H1 (cell line): ENCODE results near the gene ACSM3. TPM values are rescaled to one million over a fixed set of nuclear protein-coding genes. Genes with fewer than 3 reads are reported as not detected.

Experiments
- CTCF ChIA-PET: fragments of 300-600 bp; sonication (Branson Sonifier 250); formaldehyde crosslinking; loops from one replicate; lab custom pipeline; 2021; ENCODE audit not compliant: partially characterized antibody; lab: Charles Lee
- POLR2A ChIA-PET: fragments of 300-600 bp; sonication (Branson Sonifier 250); formaldehyde crosslinking; loops from one replicate; lab custom pipeline; 2021; ENCODE audit warnings: inconsistent platforms; ENCODE audit not compliant: partially characterized antibody; lab: Charles Lee
- DNase-seq, 2 experiments: peaks; one replicate each; pipeline versions ENCODE4 v3.0.0 to v3.0.0-alpha.2; 2010 to 2022; ENCODE audit warnings: low spot score in 2 of 2, low read depth in 1 of 2, mixed read lengths in 1 of 2
- FAIRE-seq: peaks from 2 replicates; lab custom pipeline; 2011; peaks lifted over from hg19 to GRCh38; lab: Jason Lieb, UNC
- H2AFZ ChIP-seq: 2 replicates; pipeline ENCODE4 v1.8.1; 2012; ENCODE audit warnings: low read length, inconsistent platforms
- H2AK5ac ChIP-seq: 2 replicates; pipeline ENCODE4 v1.6.1; 2013; ENCODE audit warnings: low read depth, low read length
- H2BK120ac ChIP-seq: replicated peaks from 2 replicates; pipeline ENCODE3; 2013; ENCODE audit warnings: low read depth, low read length, inconsistent platforms
- H2BK12ac ChIP-seq: 2 replicates; pipeline ENCODE4 v1.6.1; 2013; ENCODE audit warnings: low read depth, low read length
- H2BK15ac ChIP-seq: 2 replicates; pipeline ENCODE4 v1.6.1; 2013; ENCODE audit warnings: low read length
- H2BK20ac ChIP-seq: 2 replicates; pipeline ENCODE4 v1.6.1; 2013; ENCODE audit warnings: low read length
- H2BK5ac ChIP-seq: 2 replicates; pipeline ENCODE4 v1.6.1; 2013; ENCODE audit warnings: low read depth, low read length
- H3K14ac ChIP-seq: 2 replicates; pipeline ENCODE4 v1.6.1; 2013; ENCODE audit warnings: inconsistent platforms; ENCODE audit not compliant: insufficient read length
- H3K18ac ChIP-seq: 2 replicates; pipeline ENCODE4 v1.6.1; 2013; ENCODE audit warnings: low read length; ENCODE audit errors: extremely low read depth
- H3K23ac ChIP-seq: 2 replicates; pipeline ENCODE4 v1.6.1; 2013; ENCODE audit warnings: inconsistent platforms; ENCODE audit not compliant: insufficient read length
- H3K23me2 ChIP-seq: 2 replicates; pipeline ENCODE4 v1.6.1; 2013; ENCODE audit warnings: low read depth, low read length
- H3K27ac ChIP-seq: 2 replicates; pipeline ENCODE4 v1.6.1; 2011; ENCODE audit warnings: low read depth, low read length, inconsistent platforms
- H3K27me3 ChIP-seq, 4 experiments: replicated peaks in 1 of 4; 1 replicate in 1 of 4; 2 replicates in 3 of 4; pipeline versions ENCODE4 v1.6.1 to v1.8.1; 2011 to 2013; ENCODE audit warnings: low read length in 3 of 4, mild to moderate bottlenecking in 3 of 4, inconsistent platforms in 2 of 4, mixed read lengths in 2 of 4, moderate library complexity in 1 of 4; ENCODE audit not compliant: control insufficient read depth in 3 of 4, insufficient read depth in 3 of 4; ENCODE audit errors: extremely low read depth in 1 of 4
- H3K36me3 ChIP-seq, 4 experiments: 2 replicates each; pipeline versions ENCODE4 v1.6.1 to v1.8.1; 2011 to 2013; ENCODE audit warnings: mild to moderate bottlenecking in 4 of 4, low read length in 3 of 4, moderate library complexity in 2 of 4, control low read depth in 1 of 4, inconsistent platforms in 1 of 4; ENCODE audit not compliant: insufficient read depth in 4 of 4, control insufficient read depth in 2 of 4
- H3K4ac ChIP-seq: replicated peaks from 2 replicates; pipeline ENCODE3; 2013; ENCODE audit warnings: low read length, low read depth, mixed read lengths, inconsistent platforms; ENCODE audit not compliant: insufficient read length
- H3K4me1 ChIP-seq, 4 experiments: replicated peaks in 1 of 4; 1 replicate in 1 of 4; 2 replicates in 3 of 4; pipeline versions ENCODE4 v1.6.1 to v1.8.1; 2011 to 2013; ENCODE audit warnings: low read length in 3 of 4, inconsistent platforms in 2 of 4, mixed read lengths in 1 of 4; ENCODE audit not compliant: insufficient read depth in 4 of 4, control insufficient read depth in 3 of 4
- H3K4me2 ChIP-seq, 2 experiments: 2 replicates each; pipeline versions ENCODE4 v1.6.1 to v1.8.1; 2011 to 2013; ENCODE audit warnings: low read depth in 2 of 2, low read length in 2 of 2, control low read depth in 1 of 2, inconsistent platforms in 1 of 2, mild to moderate bottlenecking in 1 of 2; ENCODE audit not compliant: insufficient read depth in 1 of 2
- H3K4me3 ChIP-seq, 4 experiments: fragments of 200-600, 300-600 bp in 1 of 4; sonication (generic), shearing (Covaris generic), sonication (Bioruptor Twin) in 1 of 4; 2 replicates each; pipeline versions ENCODE4 v1.5.1 to v1.8.1; 2011 to 2016; ENCODE audit warnings: low read length in 4 of 4, low read depth in 3 of 4, control low read depth in 2 of 4, inconsistent platforms in 2 of 4, mild to moderate bottlenecking in 2 of 4, mixed read lengths in 1 of 4, moderate library complexity in 1 of 4; ENCODE audit not compliant: insufficient read depth in 2 of 4; ENCODE audit errors: extremely low read depth in 1 of 4
- H3K56ac ChIP-seq: replicated peaks from 2 replicates; pipeline ENCODE3; 2013; ENCODE audit warnings: low read depth, mild to moderate bottlenecking, mixed read lengths, low read length, inconsistent platforms; ENCODE audit not compliant: insufficient read length
- H3K79me1 ChIP-seq: 2 replicates; pipeline ENCODE4 v1.6.1; 2013; ENCODE audit warnings: low read depth, low read length, control low read depth
- H3K79me2 ChIP-seq, 2 experiments: 2 replicates each; pipeline versions ENCODE4 v1.6.1 to v1.8.1; 2012 to 2013; ENCODE audit warnings: low read length in 2 of 2, mild to moderate bottlenecking in 2 of 2, inconsistent platforms in 1 of 2; ENCODE audit not compliant: insufficient read depth in 2 of 2, control insufficient read depth in 1 of 2
- H3K9ac ChIP-seq, 4 experiments: replicated peaks in 1 of 4; 1 replicate in 1 of 4; 2 replicates in 3 of 4; pipeline versions ENCODE4 v1.6.1 to v1.8.1; 2011 to 2013; ENCODE audit warnings: low read depth in 3 of 4, low read length in 3 of 4, control low read depth in 2 of 4, mild to moderate bottlenecking in 2 of 4, moderate library complexity in 2 of 4, inconsistent platforms in 1 of 4; ENCODE audit errors: extremely low read depth in 1 of 4
- H3K9me3 ChIP-seq, 2 experiments: 2 replicates each; pipeline versions ENCODE4 v1.6.1 to v1.8.1; 2012 to 2013; ENCODE audit warnings: mild to moderate bottlenecking in 2 of 2, moderate library complexity in 2 of 2, control low read depth in 1 of 2, inconsistent platforms in 1 of 2, low read depth in 1 of 2, low read length in 1 of 2, mixed read lengths in 1 of 2; ENCODE audit not compliant: insufficient read depth in 2 of 2
- H4K20me1 ChIP-seq, 2 experiments: replicated peaks in 1 of 2; 2 replicates each; pipeline versions ENCODE3 to v1.8.1; 2011 to 2013; ENCODE audit warnings: inconsistent platforms in 2 of 2, low read length in 2 of 2, mild to moderate bottlenecking in 1 of 2; ENCODE audit not compliant: insufficient read depth in 2 of 2, control insufficient read depth in 1 of 2
- H4K5ac ChIP-seq: 2 replicates; pipeline ENCODE4 v1.6.1; 2013; ENCODE audit warnings: low read length, low read depth, mixed read lengths, inconsistent platforms; ENCODE audit not compliant: insufficient read length
- H4K8ac ChIP-seq: 2 replicates; pipeline ENCODE4 v1.8.0; 2013; ENCODE audit warnings: mild to moderate bottlenecking, moderate library complexity, low read length, inconsistent platforms; ENCODE audit not compliant: insufficient read depth; ENCODE audit errors: extremely low read depth
- H4K91ac ChIP-seq: replicated peaks from 2 replicates; pipeline ENCODE3; 2013; ENCODE audit warnings: low read length, mixed read lengths, inconsistent platforms; ENCODE audit not compliant: insufficient read length
- CTBP2 ChIP-seq: IDR thresholded peaks from 2 replicates; pipeline ENCODE4 v1.7.0; 2011; ENCODE audit warnings: borderline replicate concordance, mild to moderate bottlenecking, moderate library complexity, mixed read lengths, low read length; ENCODE audit not compliant: insufficient read depth, insufficient read length
- CTCF ChIP-seq, 3 experiments: IDR thresholded peaks; 1 replicate in 2 of 3; 2 replicates in 1 of 3; pipeline versions ENCODE4 v1.5.1 to v1.6.1; 2011; ENCODE audit warnings: low read length in 3 of 3, mild to moderate bottlenecking in 3 of 3, inconsistent platforms in 2 of 3, low read depth in 1 of 3, moderate library complexity in 1 of 3; ENCODE audit not compliant: insufficient read depth in 1 of 3; ENCODE audit errors: control extremely low read depth in 1 of 3
- RAD21 ChIP-seq, 2 experiments: IDR thresholded peaks in 1 of 2; conservative IDR thresholded peaks in 1 of 2; 2 replicates each; pipeline ENCODE4 v1.6.1; 2011; ENCODE audit warnings: low read depth in 2 of 2, low read length in 2 of 2, improper control_type of control experiment in 1 of 2, inconsistent platforms in 1 of 2, mild to moderate bottlenecking in 1 of 2, moderate library complexity in 1 of 2
- polyA plus RNA-seq, 7 experiments: library from polyadenylated mRNA; depleted of rRNA in 3 of 7; stranded (reverse) in 5 of 7; unstranded in 2 of 7; fragments of >200 nt in 5 of 7; fragments of 200-250 nt in 2 of 7; gene quantifications; 1 replicate in 5 of 7; 2 replicates in 1 of 7; 4 replicates in 1 of 7; pipeline versions ENCODE4 v1.2.1 to v1.2.3, GENCODE V29; 2011 to 2013; ENCODE audit warnings: missing spikeins in 2 of 7, mixed read lengths in 2 of 7
- total RNA-seq: library from RNA; stranded (reverse); fragmentation: NEBNext Ultra II Directional; extraction: Animal tissue kit (Norgen Biotek cat#: 25700); gene quantifications from 2 replicates; pipeline ENCODE4 v1.2.1, GENCODE V29; 2021

Gene ACSM3
- total and polyA plus RNA-seq, 2 of the 8 experiments (the other 6 are each of a cell fraction or from before 2014, with no cell fraction given) = 5.7 to 6.2 TPM

- H4K91ac ChIP-seq = no peak overlapping the region
- no peaks in the 10 kb centered on the region for H4K20me1 ChIP-seq
- DNase-seq = no peak
- H3K27me3 ChIP-seq = no peaks in the 10 kb centered on the region
- no peaks in the 10 kb centered on the region for H3K23me2 ChIP-seq
- no peak overlapping the region for H3K23ac ChIP-seq
- CTCF ChIA-PET = interaction anchor here (1.0 kb wide), 1 partner anchor 25 kb away, joined by 3 read pairs; no protein-coding TSS in a partner anchor
- H3K9ac ChIP-seq = no peak overlapping the region
- H2BK15ac ChIP-seq = no peak overlapping the region
- H3K79me1 ChIP-seq = no peaks in the 10 kb centered on the region
- no peak overlapping the region for H3K56ac ChIP-seq
- no peak overlapping the region for H3K27ac ChIP-seq
- no peak for FAIRE-seq
- no peak overlapping the region for H3K14ac ChIP-seq
- H3K4me1 ChIP-seq = peaks cover 0 to 5% (median 1%) of the 10 kb centered on the region in 4 experiments; a peak in 2 of 7 replicates
- H3K4me2 ChIP-seq = no peak overlapping the region
- TF ChIP-seq CTCF (IDR thresholded peaks at IDR 0.05; ENCODE audit: control extremely low read depth in 1 of 3, insufficient read depth in 1 of 3, low read depth in 1 of 3, low read length in 3 of 3) = no peak
- no peak for TF ChIP-seq CTBP2
- no peak for TF ChIP-seq RAD21 (IDR thresholded peaks at IDR 0.05 in 1 of 2, conservative IDR thresholded peaks at IDR 0.05 in 1 of 2; ENCODE audit: low read depth in 2 of 2, low read length in 2 of 2)
- no peak overlapping the region for H3K4me3 ChIP-seq
- H4K8ac ChIP-seq = no peak overlapping the region
- H2BK20ac ChIP-seq = no peak overlapping the region
- no peaks in the 10 kb centered on the region for H3K79me2 ChIP-seq
- H3K18ac ChIP-seq = no peak overlapping the region
- no peak overlapping the region for H2AK5ac ChIP-seq
- H3K9me3 ChIP-seq = no peaks in the 10 kb centered on the region
- POLR2A ChIA-PET = interaction anchor here (1.2 kb wide), 1 partner anchor 11 kb away, joined by 3 read pairs; no protein-coding TSS in a partner anchor
- no peak overlapping the region for H4K5ac ChIP-seq
- H3K4ac ChIP-seq = no peak overlapping the region
- H2BK5ac ChIP-seq = no peak overlapping the region
- no peak overlapping the region for H2BK120ac ChIP-seq
- H2BK12ac ChIP-seq = no peak overlapping the region
- no peak overlapping the region for H2AFZ ChIP-seq
- no peaks in the 10 kb centered on the region for H3K36me3 ChIP-seq
Observed at GRCh38 chr16:20789130-20789529, 25.3 kb downstream of the ACSM3 start.
